WTC11 (cell line): ENCODE results near the gene LRRC3B.

ENCODE experiments used
- ATF2 ChIP-seq: sonication (generic); formaldehyde crosslinking; IDR thresholded peaks from 2 replicates; pipeline ENCODE4 v1.8.1; 2022; ENCODE audit warnings: low read depth, missing genetic modification reagents, borderline replicate concordance
- CTCF ChIP-seq: fragments of 200-600 bp; IDR thresholded peaks from 2 replicates; pipeline ENCODE4 v1.8.0; 2022; ENCODE audit warnings: antibody characterized with exemption
- HMGXB4 ChIP-seq: sonication (generic); formaldehyde crosslinking; IDR thresholded peaks from 2 replicates; pipeline ENCODE4 v1.8.1; 2023; ENCODE audit warnings: mild to moderate bottlenecking, moderate library complexity, missing genetic modification reagents
- JUN ChIP-seq: sonication (generic); formaldehyde crosslinking; IDR thresholded peaks from 2 replicates; pipeline ENCODE4 v1.8.0; 2023; ENCODE audit warnings: mild to moderate bottlenecking, missing genetic modification reagents
- MAX ChIP-seq: sonication (generic); formaldehyde crosslinking; IDR thresholded peaks from 2 replicates; pipeline ENCODE4 v1.8.0; 2022; ENCODE audit warnings: mild to moderate bottlenecking, missing genetic modification reagents
- NFYB ChIP-seq: sonication (generic); formaldehyde crosslinking; conservative IDR thresholded peaks from 2 replicates; pipeline ENCODE4 v1.8.0; 2022; ENCODE audit warnings: low read depth, missing genetic modification reagents
- TCF7 ChIP-seq: sonication (generic); formaldehyde crosslinking; IDR thresholded peaks from 2 replicates; pipeline ENCODE4 v1.8.0; 2022; ENCODE audit warnings: mild to moderate bottlenecking, low read depth, missing genetic modification reagents, moderate library complexity
- ZNF121 ChIP-seq: sonication (generic); formaldehyde crosslinking; IDR thresholded peaks from 2 replicates; pipeline ENCODE4 v1.8.0; 2023; ENCODE audit warnings: missing genetic modification reagents
- ZNF232 ChIP-seq: sonication (generic); formaldehyde crosslinking; IDR thresholded peaks from 2 replicates; pipeline ENCODE4 v1.8.0; 2022; ENCODE audit warnings: mild to moderate bottlenecking, missing genetic modification reagents
- ZNF317 ChIP-seq: sonication (generic); formaldehyde crosslinking; IDR thresholded peaks from 2 replicates; pipeline ENCODE4 v1.8.1; 2023; ENCODE audit warnings: low read depth, mild to moderate bottlenecking, moderate library complexity, missing genetic modification reagents, borderline replicate concordance
- TF ChIP-seq, protein P1 (sequence below): sonication (generic); formaldehyde crosslinking; IDR thresholded peaks from 2 replicates; pipeline ENCODE4 v1.8.1; 2022; ENCODE audit warnings: mild to moderate bottlenecking, moderate library complexity, missing genetic modification reagents
- TF ChIP-seq, protein P2 (sequence below): sonication (generic); formaldehyde crosslinking; IDR thresholded peaks from 2 replicates; pipeline ENCODE4 v1.8.0; 2022; ENCODE audit warnings: mild to moderate bottlenecking, missing genetic modification reagents

- no peak for TF ChIP-seq TCF7 (CRISPR knock-in tag)
- no peak for TF ChIP-seq CTCF
- no peak for TF ChIP-seq MAX
- TF ChIP-seq JUN (CRISPR knock-in tag): no peak
- no peak for TF ChIP-seq ZNF232 (CRISPR knock-in tag)
- no peak for TF ChIP-seq HMGXB4 (CRISPR knock-in tag)
- TF ChIP-seq, protein P1, sequence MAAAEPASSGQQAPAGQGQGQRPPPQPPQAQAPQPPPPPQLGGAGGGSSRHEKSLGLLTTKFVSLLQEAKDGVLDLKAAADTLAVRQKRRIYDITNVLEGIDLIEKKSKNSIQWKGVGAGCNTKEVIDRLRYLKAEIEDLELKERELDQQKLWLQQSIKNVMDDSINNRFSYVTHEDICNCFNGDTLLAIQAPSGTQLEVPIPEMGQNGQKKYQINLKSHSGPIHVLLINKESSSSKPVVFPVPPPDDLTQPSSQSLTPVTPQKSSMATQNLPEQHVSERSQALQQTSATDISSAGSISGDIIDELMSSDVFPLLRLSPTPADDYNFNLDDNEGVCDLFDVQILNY (CRISPR knock-in tag): no peak
- TF ChIP-seq ZNF317 (CRISPR knock-in tag): no peak
- TF ChIP-seq, protein P2, sequence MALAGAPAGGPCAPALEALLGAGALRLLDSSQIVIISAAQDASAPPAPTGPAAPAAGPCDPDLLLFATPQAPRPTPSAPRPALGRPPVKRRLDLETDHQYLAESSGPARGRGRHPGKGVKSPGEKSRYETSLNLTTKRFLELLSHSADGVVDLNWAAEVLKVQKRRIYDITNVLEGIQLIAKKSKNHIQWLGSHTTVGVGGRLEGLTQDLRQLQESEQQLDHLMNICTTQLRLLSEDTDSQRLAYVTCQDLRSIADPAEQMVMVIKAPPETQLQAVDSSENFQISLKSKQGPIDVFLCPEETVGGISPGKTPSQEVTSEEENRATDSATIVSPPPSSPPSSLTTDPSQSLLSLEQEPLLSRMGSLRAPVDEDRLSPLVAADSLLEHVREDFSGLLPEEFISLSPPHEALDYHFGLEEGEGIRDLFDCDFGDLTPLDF (CRISPR knock-in tag): no peak
- no peak for TF ChIP-seq ZNF121 (CRISPR knock-in tag)
- no peak for TF ChIP-seq ATF2 (CRISPR knock-in tag)
- no peak for TF ChIP-seq NFYB (CRISPR knock-in tag)
Measured at GRCh38 chr3:26655231-26655630, 32.7 kb downstream of the LRRC3B start.
